T-helper 9 cell (primary cell): Measurements from ENCODE around the gene CCNH.

ENCODE experiments used
- DNase-seq: peaks from one replicate; pipeline ENCODE4 v3.0.0-alpha.2; 2020
- total RNA-seq, 2 donors: gene quantifications; one replicate each; lab custom pipeline; 2026; lab: John Stamatoyannopoulos, UW

CCNH gene
- 60.4 to 368 reads per million in 2 donors for total RNA-seq

GRCh38 chr5:87412630-87413342, at the start of gene CCNH:
CCNH (minus strand) TSS chr5:87412930; CDS start chr5:87412794, 136 bp downstream.
- DNase-seq = peak; percentile 90

DNA sequence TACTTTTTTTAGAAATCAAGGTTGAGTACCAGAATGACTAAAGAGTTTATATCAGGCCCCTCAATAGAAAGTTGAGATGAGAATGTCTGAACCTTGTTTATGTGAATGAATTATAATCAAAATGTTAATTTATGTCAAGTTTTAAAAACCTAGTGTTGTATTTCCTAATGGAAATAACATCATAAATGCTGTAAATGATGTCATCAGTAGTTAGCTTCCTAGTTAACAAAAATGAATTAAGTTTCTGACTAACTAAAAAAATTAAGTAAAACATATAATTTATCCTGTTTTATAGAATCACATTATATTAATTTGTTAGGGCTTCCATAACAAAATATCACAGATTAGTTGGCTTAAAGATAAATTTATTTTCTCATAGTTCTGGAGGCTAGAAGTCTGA, 45.0 kb upstream of the CCNH start:
- no peak for DNase-seq

DNA sequence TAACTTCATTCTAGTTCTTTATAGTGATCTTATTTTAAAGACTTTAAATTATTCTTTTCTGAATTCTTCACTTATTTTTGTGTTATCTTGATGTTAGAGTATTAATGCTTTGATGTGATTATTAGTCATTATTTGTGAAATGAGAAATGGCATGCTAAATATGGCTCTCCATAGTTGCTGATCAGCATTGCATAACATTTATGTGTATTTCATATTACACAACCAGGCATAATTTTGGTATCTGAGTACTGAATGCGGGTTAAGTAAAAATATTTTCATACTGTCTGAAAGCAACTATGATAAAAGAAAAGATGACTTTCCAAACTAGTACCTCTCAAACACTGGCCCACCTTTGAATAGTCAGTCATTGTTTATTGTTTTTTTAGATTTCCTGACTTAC, 41.1 kb upstream of the CCNH start:
- DNase-seq = no peak

DNA sequence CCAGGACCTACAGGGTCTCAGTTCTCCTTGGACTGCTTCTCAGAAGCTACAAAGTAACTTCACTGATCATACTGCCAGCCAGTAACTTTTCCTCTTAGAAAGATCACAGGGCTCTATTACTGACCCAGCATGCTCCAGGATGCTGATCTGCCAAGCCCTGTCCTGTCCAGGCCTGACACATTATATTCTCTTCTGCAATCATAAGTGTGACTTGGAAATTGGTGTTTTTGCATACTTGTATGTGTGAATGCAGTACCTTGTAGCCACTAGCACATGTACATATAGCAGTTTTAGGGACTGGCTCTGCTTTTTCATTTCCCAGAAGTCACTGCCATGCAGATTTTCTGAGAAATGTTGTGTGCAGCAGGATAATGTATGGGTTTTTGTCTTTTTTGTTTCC, 40.1 kb upstream of the CCNH start:
- no peak for DNase-seq

DNA sequence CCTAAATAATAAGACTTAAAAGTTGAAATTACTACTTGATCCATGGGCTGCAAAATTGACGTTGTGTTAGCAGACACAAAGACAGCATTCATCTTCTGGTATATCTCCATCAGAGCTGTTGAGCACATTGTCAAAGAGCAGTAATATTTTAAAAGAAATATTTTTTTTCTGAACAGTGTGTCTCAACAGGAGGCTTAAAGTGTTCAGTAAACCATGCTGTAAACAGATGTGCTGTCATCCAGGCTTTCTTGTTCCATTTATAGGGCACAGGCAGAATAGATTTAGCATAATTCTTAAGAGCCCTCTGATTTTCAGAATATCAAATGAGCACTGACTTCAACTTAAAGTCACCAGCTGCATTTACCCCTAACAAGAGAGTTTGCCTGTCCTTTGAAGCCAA, 29.7 kb upstream of the CCNH start:
- no peak for DNase-seq

GRCh38 chr5:87438231-87438630, 25.5 kb upstream of the CCNH start:
- DNase-seq = no peak

GRCh38 chr5:87437724-87438123, 25.0 kb upstream of the CCNH start:
- no peak for DNase-seq

DNA sequence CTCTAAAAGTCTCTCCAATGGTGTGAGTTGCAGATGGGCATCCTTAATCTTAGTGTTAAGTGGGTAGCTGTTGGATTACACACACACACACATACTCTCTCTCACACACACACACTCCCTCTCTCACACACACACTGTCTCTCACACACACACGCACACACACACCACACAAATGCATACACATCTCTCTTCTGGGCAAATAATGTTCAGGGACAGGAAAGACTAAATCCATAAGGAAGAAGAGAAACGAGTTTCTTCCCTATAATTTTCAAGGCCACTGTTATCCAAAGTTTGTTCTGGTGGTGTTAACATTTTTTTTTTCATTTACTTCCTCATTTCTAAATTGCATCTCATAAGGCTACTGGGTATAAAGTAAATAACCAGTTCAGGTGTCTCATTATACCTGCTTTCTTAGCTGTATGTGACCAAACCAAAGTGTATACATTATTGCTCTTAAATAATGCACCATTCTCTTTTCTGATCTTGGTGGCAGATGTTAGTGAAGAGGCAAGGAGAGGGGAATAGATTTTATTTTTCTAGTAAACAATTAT, 22.5 kb upstream of the CCNH start:
- no peak for DNase-seq

DNA sequence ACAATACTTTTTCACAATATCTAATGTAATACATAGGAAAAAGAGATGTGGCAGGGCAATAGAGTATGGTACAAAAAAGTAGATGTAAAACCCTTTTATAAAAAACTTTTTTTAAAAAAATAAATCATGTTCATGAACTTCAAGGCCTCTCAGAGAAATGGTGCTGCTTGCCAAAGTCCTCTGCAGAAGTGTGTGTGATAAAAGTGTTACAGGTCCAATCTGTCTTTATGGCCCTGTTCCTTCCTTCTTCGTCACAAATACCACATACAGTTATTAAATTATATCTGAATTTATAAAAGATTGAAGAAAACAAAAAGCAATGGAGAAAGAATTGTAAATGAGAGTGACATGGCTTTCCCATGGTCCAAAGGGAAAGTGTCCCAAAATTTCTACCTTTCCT, 21.7 kb upstream of the CCNH start:
- no peak for DNase-seq

- DNase-seq = no peak
These were observed 21.2 kb upstream of the CCNH start for GRCh38 chr5:87433945-87434344.

- no peak for DNase-seq
These were observed 19.7 kb upstream of the CCNH start for GRCh38 chr5:87432460-87432859.

- DNase-seq = no peak
These were observed 18.2 kb upstream of the CCNH start for GRCh38 chr5:87430863-87431457.

DNA sequence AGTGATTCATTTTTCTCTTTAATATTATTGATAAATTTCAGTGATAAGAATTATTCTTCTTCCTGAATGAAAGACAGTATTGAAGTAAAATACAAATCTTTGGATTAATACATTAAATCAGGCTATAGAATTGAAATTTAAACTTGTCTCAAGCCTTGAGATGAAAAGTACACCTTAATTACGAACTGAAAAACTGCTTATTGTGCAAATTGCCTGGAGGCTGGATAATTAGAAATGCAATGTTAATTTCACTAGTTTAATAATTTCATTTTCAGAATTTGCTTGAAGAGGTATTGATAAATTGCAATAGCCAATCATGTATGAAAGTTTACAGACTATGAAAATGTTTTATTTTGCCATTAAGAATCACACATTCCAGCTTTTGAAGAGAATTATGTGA, 11.0 kb upstream of the CCNH start:
- DNase-seq = no peak

DNA sequence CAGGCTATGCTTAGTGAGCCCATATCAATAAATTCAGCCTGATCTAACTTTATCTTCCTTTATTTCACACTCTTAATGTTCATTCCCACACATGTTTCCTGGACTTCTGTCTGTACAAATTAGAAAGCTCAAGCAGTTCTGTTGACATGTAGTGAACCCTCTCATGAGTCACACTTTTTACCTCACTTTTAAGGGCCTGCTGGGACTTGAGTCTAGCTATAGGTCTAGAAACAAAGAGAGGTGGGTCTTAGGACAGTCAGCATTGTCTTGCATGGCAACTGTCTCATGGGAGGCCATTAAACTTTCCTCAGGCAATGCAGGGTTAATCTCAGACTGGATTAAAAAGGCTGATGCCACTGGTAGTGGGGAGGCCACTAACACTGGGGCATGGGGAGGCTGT, 8.6 kb upstream of the CCNH start:
- no peak for DNase-seq

DNA sequence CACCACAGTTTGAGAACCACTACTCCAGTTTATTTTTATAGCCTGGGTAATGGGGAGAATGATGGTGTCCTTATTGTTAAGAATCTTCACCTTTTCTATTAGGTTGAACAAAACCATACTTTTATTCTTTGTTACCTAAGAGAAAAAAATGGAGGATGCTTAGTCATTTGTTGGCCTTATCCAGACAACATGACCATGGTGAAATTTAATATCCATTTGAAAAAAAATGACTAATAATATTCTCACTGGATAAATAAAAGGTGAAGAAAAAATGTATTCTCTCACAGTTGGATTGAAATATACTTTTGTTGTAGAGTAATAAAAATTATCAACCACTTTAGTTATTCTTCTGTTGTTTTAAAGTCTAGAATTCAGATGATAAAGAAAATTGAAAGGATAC, 5.8 kb upstream of the CCNH start:
- no peak for DNase-seq

DNA sequence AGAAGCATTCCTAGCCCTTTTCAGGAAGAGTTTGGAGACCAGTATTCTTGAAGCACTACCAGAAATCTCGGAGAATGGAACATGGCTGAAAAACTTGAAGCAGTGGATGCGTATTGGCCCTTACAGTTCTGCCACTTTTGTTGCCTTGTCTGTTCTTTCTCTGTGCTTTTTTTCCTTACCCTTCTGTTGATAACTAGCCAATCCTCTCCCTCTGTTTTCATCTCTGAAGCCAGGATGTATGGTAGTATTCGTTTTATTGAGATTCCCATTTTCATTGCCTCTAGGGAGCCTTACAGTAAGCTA, 564 bp upstream of the CCNH start:
- no peak for DNase-seq

GRCh38 chr5:87411973-87412629, 629 bp downstream of the CCNH start:
- peak; percentile 4 for DNase-seq

DNA sequence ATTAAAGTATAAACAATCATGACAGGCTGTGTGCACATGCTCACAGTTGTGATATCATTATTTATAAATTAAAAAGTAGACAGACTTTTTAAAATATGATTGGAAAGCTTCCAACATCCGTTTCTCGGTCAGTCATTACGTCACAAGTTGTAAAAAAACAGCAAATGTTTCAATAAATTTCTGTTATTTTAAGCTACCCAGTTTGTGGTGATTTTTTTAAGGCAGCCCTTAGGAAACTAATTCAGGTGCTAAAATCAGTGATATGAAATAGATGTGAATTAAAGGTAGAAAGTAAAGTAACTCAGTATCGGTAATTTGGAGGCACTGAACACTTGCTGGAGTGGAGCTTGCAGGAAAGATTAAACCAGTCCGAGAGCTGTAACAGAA, 1.2 kb downstream of the CCNH start:
- no peak for DNase-seq

DNA sequence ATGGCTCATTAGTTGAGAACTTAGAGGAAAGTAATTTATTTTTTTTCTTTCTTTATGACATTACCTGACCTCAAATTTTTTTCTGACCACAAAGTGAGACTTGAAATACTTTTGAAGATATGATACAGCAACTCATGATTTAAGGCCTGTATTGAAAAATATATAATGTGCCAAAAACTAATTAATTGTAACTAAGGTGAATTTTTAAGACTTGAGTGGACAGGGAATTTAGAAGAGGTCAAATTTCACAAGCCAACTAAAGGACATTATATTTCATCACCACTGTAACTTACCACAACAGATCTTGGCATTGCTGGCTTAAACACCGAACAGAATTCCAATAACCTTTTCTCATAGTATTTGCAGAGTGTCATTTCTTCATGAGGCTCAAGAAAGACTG, 1.8 kb downstream of the CCNH start:
- DNase-seq = no peak

DNA sequence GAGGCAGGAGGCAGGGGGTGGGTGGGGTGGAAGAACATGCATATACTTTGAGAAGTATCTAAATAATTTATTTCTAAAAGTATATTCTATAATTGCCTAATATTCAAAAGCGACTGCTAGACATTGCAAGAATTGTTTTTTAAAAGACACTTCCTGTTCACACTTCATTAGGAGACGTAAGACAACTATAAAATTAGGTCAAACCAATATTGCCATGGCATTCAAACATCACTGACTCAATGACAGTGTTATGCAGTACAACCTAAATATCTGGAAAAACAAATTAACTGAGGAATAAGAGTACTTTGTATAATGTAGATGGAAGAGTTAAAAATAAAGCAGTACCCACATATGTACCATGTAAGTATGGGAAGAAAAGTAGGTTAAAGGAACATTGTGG, 4.5 kb downstream of the CCNH start:
- no peak for DNase-seq

DNA sequence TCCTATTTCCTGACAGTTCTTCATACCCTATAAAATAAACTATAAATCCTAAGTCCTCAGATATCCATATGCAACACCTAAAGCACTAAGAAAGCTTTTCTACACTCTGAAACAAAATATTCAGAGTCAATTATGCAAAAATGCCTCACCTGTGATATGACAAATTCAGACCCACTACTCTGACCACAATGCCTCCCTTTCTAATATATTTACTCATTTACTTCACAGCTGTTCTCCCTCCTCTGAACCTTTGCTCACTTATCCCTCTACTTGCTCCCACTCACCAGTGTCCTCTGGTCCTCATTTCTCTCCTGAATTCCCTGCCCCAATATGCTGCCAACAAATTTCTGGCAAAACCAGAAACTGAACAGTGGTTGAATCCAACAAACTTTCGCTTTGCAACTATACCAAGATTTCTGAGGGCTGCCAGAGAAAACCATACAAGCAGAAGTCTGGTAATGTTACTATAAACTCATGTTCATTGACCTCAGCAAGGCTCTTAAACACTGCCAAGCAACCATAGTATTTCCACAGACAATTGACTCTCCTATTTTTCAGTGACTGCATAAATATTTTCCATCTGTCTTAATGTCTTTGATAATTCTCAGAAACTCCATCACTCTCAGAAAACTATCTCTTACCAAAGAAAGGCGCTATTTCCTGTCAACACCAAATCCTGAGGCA, 7.1 kb downstream of the CCNH start:
- no peak for DNase-seq

- no peak for DNase-seq
These were observed 8.4 kb downstream of the CCNH start for GRCh38 chr5:87404359-87404758.

DNA sequence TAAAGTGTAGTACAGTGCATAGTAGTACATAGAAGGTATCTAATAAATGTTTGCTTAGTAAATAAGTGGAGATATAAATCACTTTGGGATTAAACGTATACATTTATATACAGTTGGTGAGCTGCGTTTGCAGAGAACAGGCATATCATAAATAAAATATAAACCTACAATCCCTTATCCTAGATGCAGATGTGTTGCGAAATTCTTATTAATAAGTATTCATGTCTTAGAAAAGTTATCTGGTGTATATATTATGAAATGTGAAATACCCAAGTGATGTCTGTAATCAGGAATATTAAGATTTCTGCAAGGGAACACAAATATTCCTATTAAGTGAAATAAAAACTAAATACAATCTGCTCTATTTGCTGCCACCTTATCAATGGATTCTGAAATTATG, 8.8 kb downstream of the CCNH start:
- DNase-seq = no peak

GRCh38 chr5:87403409-87403808, 9.3 kb downstream of the CCNH start:
- DNase-seq = no peak
